ENCODE results near the gene BHLHE40. TPM values are rescaled to one million over a fixed set of nuclear protein-coding genes. Genes with fewer than 3 reads are reported as not detected.

BHLHE40 gene
- total RNA-seq, 1 experiment from 2014 or later: 81.6 TPM

DNA sequence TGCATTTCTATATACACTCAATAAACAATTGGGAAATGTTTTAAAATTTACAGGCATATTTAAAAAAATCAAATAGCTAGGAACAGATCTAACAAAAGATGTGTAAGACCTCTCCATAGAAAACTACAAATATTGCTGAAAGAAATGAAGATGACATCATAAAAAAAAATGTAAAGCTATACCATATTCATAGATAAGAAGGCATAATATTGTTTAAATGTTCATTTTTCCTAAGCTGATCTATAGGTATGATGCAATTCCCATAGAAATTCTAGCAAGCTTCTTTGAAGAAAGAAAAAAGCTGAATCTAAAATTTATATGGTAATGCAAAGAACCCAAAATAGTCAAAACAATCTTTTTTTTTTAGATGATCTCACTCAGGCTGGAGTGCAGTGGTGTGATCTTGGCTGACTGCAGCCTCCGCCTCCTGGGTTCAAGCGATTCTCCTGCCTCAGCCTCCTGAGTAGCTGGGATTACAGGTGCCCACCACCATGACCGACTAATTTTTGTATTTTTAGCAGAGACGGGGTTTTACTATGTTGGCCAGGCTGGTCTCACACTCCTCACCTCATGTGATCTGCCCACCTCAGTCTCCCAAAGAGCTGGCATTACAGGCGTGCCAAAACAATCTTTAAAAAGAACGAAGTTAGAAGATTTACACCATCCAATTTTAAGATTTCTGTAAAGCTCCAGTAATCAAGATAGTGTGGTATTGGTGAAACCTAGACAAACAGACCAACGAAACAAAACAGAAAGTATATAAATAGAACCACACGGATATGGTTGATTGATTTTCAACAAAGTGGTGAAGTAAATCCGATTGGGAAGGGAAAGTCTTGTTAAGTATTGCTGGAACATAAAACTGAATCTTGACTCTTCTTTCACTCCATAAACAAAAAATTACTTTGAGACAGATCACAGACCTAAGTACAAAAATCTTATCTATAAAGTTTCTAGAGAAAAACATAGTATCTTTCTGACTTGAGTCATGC lies 6.3 kb upstream of the BHLHE40 start:
- intact Hi-C loops (cut with micrococcal nuclease): no loop called here
- Histone ChIP-seq H3K27me3 (ENCODE audit: insufficient read depth, low read length) (no peaks in the 10 kb centered on the region), H3K9ac (ENCODE audit: low read length) (no peak overlapping the region), H2AFZ (ENCODE audit: low read depth, low read length, poor library complexity, severe bottlenecking) (no peak overlapping the region), H3K79me2 (ENCODE audit: insufficient read depth, low read length) (no peaks in the 10 kb centered on the region), H3K9me3 (ENCODE audit: control insufficient read depth in 1 of 2, insufficient read depth in 1 of 2, low read depth in 1 of 2, low read length in 2 of 2) (no peaks in the 10 kb centered on the region), H3K4me1 (ENCODE audit: control insufficient read depth in 1 of 2, insufficient read depth in 2 of 2, low read length in 2 of 2) (peaks cover 20 to 26% of the 10 kb centered on the region in 2 experiments), H3K36me3 (ENCODE audit: control insufficient read depth in 1 of 2, insufficient read depth in 2 of 2, low read length in 2 of 2) (no peaks in the 10 kb centered on the region), H3K4me2 (ENCODE audit: low read length) (no peak overlapping the region), H4K20me1 (ENCODE audit: insufficient read depth) (no peaks in the 10 kb centered on the region), H3K9me2 (ENCODE audit: insufficient read depth) (no peaks in the 10 kb centered on the region), H3K27ac (ENCODE audit: low read depth, low read length) (no peak overlapping the region), H3K4me3 (replicated peaks in 1 of 2; ENCODE audit: low read depth in 1 of 2, low read length in 2 of 2) (no peak overlapping the region)
- TF ChIP-seq, protein P1, sequence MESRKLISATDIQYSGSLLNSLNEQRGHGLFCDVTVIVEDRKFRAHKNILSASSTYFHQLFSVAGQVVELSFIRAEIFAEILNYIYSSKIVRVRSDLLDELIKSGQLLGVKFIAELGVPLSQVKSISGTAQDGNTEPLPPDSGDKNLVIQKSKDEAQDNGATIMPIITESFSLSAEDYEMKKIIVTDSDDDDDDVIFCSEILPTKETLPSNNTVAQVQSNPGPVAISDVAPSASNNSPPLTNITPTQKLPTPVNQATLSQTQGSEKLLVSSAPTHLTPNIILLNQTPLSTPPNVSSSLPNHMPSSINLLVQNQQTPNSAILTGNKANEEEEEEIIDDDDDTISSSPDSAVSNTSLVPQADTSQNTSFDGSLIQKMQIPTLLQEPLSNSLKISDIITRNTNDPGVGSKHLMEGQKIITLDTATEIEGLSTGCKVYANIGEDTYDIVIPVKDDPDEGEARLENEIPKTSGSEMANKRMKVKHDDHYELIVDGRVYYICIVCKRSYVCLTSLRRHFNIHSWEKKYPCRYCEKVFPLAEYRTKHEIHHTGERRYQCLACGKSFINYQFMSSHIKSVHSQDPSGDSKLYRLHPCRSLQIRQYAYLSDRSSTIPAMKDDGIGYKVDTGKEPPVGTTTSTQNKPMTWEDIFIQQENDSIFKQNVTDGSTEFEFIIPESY (IDR thresholded peaks at IDR 0.05; ENCODE audit: extremely low read depth, insufficient replicate concordance, low read length): no peak
- no peak for TF ChIP-seq MAX (IDR thresholded peaks at IDR 0.05)
- no peak for TF ChIP-seq SRF (IDR thresholded peaks at IDR 0.05; ENCODE audit: low read depth)
- no peak for TF ChIP-seq CEBPB (IDR thresholded peaks at IDR 0.05; ENCODE audit: low read depth)
- TF ChIP-seq CTCF (IDR thresholded peaks at IDR 0.05 in 2 of 3, conservative IDR thresholded peaks at IDR 0.05 in 1 of 3; ENCODE audit: borderline replicate concordance in 1 of 3, insufficient read depth in 1 of 3, low read depth in 2 of 3, low read length in 2 of 3): no peak
- TF ChIP-seq ELF1 (IDR thresholded peaks at IDR 0.05; ENCODE audit: borderline replicate concordance, low read depth): no peak
- no peak for TF ChIP-seq EZH2phosphoT487 (IDR thresholded peaks at IDR 0.05; ENCODE audit: borderline replicate concordance)
- no peak for TF ChIP-seq EZH2 (IDR thresholded peaks at IDR 0.05)
- no peak for TF ChIP-seq YY1 (IDR thresholded peaks at IDR 0.05; ENCODE audit: extremely low read depth, insufficient replicate concordance, low read depth, low read length)
- TF ChIP-seq ZFX (IDR thresholded peaks at IDR 0.05): no peak
- TF ChIP-seq ZNF274 (IDR thresholded peaks at IDR 0.05; ENCODE audit: low read depth, low read length): no peak
- TF ChIP-seq CBX3 (IDR thresholded peaks at IDR 0.05; ENCODE audit: low read depth): no peak
- TF ChIP-seq SIN3A (IDR thresholded peaks at IDR 0.05; ENCODE audit: low read depth): no peak
- no peak for TF ChIP-seq TCF7L2 (IDR thresholded peaks at IDR 0.05; ENCODE audit: borderline replicate concordance, extremely low read depth, insufficient read depth, insufficient read length)
- no peak for TF ChIP-seq SP1 (IDR thresholded peaks at IDR 0.05; ENCODE audit: low read depth)
- no peak for TF ChIP-seq POLR2AphosphoS5 (IDR thresholded peaks at IDR 0.05; ENCODE audit: low read depth, low read length)
- no peak for TF ChIP-seq JUND (IDR thresholded peaks at IDR 0.05)
- TF ChIP-seq, protein P2, sequence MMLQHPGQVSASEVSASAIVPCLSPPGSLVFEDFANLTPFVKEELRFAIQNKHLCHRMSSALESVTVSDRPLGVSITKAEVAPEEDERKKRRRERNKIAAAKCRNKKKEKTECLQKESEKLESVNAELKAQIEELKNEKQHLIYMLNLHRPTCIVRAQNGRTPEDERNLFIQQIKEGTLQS (IDR thresholded peaks at IDR 0.05): no peak
- TF ChIP-seq RAD21 (IDR thresholded peaks at IDR 0.05; ENCODE audit: low read depth): no peak
- no peak for DNase-seq (ENCODE audit: low read depth, low spot score)
- CTCF ChIA-PET: no interaction called here
- no peak for ATAC-seq
- no TSS peak for BruUV-seq (replicated peaks)
- RAD21 ChIA-PET (ENCODE audit: low non-redundant PET in 1 of 2, low total read pairs in 2 of 2, uncharacterized antibody in 2 of 2, unreplicated experiment in 2 of 2): no interaction called here
- POLR2A ChIA-PET: no interaction called here

Data from HCT116 (cell line).